ENCODE results near the gene CRIP1. TPM values are rescaled to one million over a fixed set of nuclear protein-coding genes. Genes with fewer than 3 reads are reported as not detected.

Gene CRIP1
- total RNA-seq, 1 experiment from 2014 or later: 140 TPM

GRCh38 chr14:105442125-105442524 is 44.6 kb upstream of the CRIP1 start:
- peaks cover 49% of the 10 kb centered on the region for H4K20me1 ChIP-seq (ENCODE audit: insufficient read depth, low read depth, low read length)
- H2AFZ ChIP-seq (ENCODE audit: low read length): no peak overlapping the region
- no peaks in the 10 kb centered on the region for H3K4me1 ChIP-seq (ENCODE audit: low read length)
- H3K9me3 ChIP-seq (ENCODE audit: low read length): no peaks in the 10 kb centered on the region
- H3K9ac ChIP-seq (ENCODE audit: low read length): no peak overlapping the region
- no peak for DNase-seq
- no peaks in the 10 kb centered on the region for H3K27me3 ChIP-seq (ENCODE audit: low read length)
- H3K4me2 ChIP-seq (ENCODE audit: low read depth, low read length, poor library complexity, severe bottlenecking): no peak overlapping the region
- H3K9me2 ChIP-seq (replicated peaks; ENCODE audit: insufficient read depth, low read length): no peaks in the 10 kb centered on the region
- peaks cover 7% of the 10 kb centered on the region for H3K36me3 ChIP-seq (ENCODE audit: insufficient read depth, low read length)
- H3K27ac ChIP-seq (ENCODE audit: low read length): no peak overlapping the region
- H3K79me2 ChIP-seq (ENCODE audit: low read length): peaks cover 31% of the 10 kb centered on the region
- no peak overlapping the region for H3K4me3 ChIP-seq (ENCODE audit: low read length)

- Histone ChIP-seq H3K27me3 (ENCODE audit: low read length) (no peaks in the 10 kb centered on the region), H4K20me1 (ENCODE audit: insufficient read depth, low read depth, low read length) (peaks cover 44% of the 10 kb centered on the region), H3K9me3 (ENCODE audit: low read length) (no peaks in the 10 kb centered on the region), H3K4me2 (ENCODE audit: low read depth, low read length, poor library complexity, severe bottlenecking) (no peak overlapping the region), H3K4me3 (ENCODE audit: low read length) (no peak overlapping the region), H2AFZ (ENCODE audit: low read length) (no peak overlapping the region), H3K4me1 (ENCODE audit: low read length) (no peaks in the 10 kb centered on the region), H3K79me2 (ENCODE audit: low read length) (peaks cover 24% of the 10 kb centered on the region), H3K36me3 (ENCODE audit: insufficient read depth, low read length) (peaks cover 7% of the 10 kb centered on the region), H3K27ac (ENCODE audit: low read length) (no peak overlapping the region), H3K9me2 (replicated peaks; ENCODE audit: insufficient read depth, low read length) (no peaks in the 10 kb centered on the region), H3K9ac (ENCODE audit: low read length) (no peak overlapping the region)
- DNase-seq: no peak
Observed at GRCh38 chr14:105442834-105443233, 43.9 kb upstream of the CRIP1 start.

- Histone ChIP-seq H3K9ac (ENCODE audit: low read length) (no peak overlapping the region), H4K20me1 (ENCODE audit: insufficient read depth, low read depth, low read length) (peaks cover 41% of the 10 kb centered on the region), H3K4me1 (ENCODE audit: low read length) (0 out of 2 replicates have a peak, but pooled peaks cover 3% of the 10 kb centered on the region), H3K9me3 (ENCODE audit: low read length) (no peaks in the 10 kb centered on the region), H2AFZ (ENCODE audit: low read length) (no peak overlapping the region), H3K36me3 (ENCODE audit: insufficient read depth, low read length) (peaks cover 16% of the 10 kb centered on the region), H3K4me3 (ENCODE audit: low read length) (no peak overlapping the region), H3K27ac (ENCODE audit: low read length) (no peak overlapping the region), H3K4me2 (ENCODE audit: low read depth, low read length, poor library complexity, severe bottlenecking) (no peak overlapping the region), H3K9me2 (replicated peaks; ENCODE audit: insufficient read depth, low read length) (no peaks in the 10 kb centered on the region), H3K79me2 (ENCODE audit: low read length) (peaks cover 14% of the 10 kb centered on the region), H3K27me3 (ENCODE audit: low read length) (no peaks in the 10 kb centered on the region)
- no peak for DNase-seq
Observed at GRCh38 chr14:105444859-105445258, 41.8 kb upstream of the CRIP1 start.

- Histone ChIP-seq H3K27ac (ENCODE audit: low read length) (no peak overlapping the region), H3K4me3 (ENCODE audit: low read length) (no peak overlapping the region), H3K9me2 (replicated peaks; ENCODE audit: insufficient read depth, low read length) (no peaks in the 10 kb centered on the region), H3K9ac (ENCODE audit: low read length) (no peak overlapping the region), H3K79me2 (ENCODE audit: low read length) (peaks cover 11% of the 10 kb centered on the region), H2AFZ (ENCODE audit: low read length) (no peak overlapping the region), H4K20me1 (ENCODE audit: insufficient read depth, low read depth, low read length) (peaks cover 41% of the 10 kb centered on the region), H3K9me3 (ENCODE audit: low read length) (no peaks in the 10 kb centered on the region), H3K4me2 (ENCODE audit: low read depth, low read length, poor library complexity, severe bottlenecking) (no peak overlapping the region), H3K36me3 (ENCODE audit: insufficient read depth, low read length) (peaks cover 20% of the 10 kb centered on the region), H3K4me1 (ENCODE audit: low read length) (0 out of 2 replicates have a peak, but pooled peaks cover 3% of the 10 kb centered on the region), H3K27me3 (ENCODE audit: low read length) (no peaks in the 10 kb centered on the region)
- DNase-seq: no peak
Observed at GRCh38 chr14:105445290-105445689, 41.4 kb upstream of the CRIP1 start.

- Histone ChIP-seq H3K27ac (ENCODE audit: low read length) (no peak overlapping the region), H4K20me1 (ENCODE audit: insufficient read depth, low read depth, low read length) (peaks cover 40% of the 10 kb centered on the region), H3K9ac (ENCODE audit: low read length) (no peak overlapping the region), H3K36me3 (ENCODE audit: insufficient read depth, low read length) (peaks cover 28% of the 10 kb centered on the region), H3K4me3 (ENCODE audit: low read length) (no peak overlapping the region), H2AFZ (ENCODE audit: low read length) (no peak overlapping the region), H3K9me2 (replicated peaks; ENCODE audit: insufficient read depth, low read length) (no peaks in the 10 kb centered on the region), H3K4me2 (ENCODE audit: low read depth, low read length, poor library complexity, severe bottlenecking) (no peak overlapping the region), H3K27me3 (ENCODE audit: low read length) (no peaks in the 10 kb centered on the region), H3K4me1 (ENCODE audit: low read length) (0 out of 2 replicates have a peak, but pooled peaks cover 3% of the 10 kb centered on the region), H3K79me2 (ENCODE audit: low read length) (peaks cover 11% of the 10 kb centered on the region), H3K9me3 (ENCODE audit: low read length) (no peaks in the 10 kb centered on the region)
- no peak for DNase-seq
Observed at GRCh38 chr14:105445901-105446845, 40.5 kb upstream of the CRIP1 start.

GRCh38 chr14:105446971-105447370 is 39.7 kb upstream of the CRIP1 start:
- H3K4me1 ChIP-seq (ENCODE audit: low read length): 0 out of 2 replicates have a peak, but pooled peaks cover 3% of the 10 kb centered on the region
- no peak overlapping the region for H2AFZ ChIP-seq (ENCODE audit: low read length)
- no peak for DNase-seq
- H3K4me2 ChIP-seq (ENCODE audit: low read depth, low read length, poor library complexity, severe bottlenecking): no peak overlapping the region
- no peaks in the 10 kb centered on the region for H3K27me3 ChIP-seq (ENCODE audit: low read length)
- peaks cover 11% of the 10 kb centered on the region for H3K79me2 ChIP-seq (ENCODE audit: low read length)
- no peaks in the 10 kb centered on the region for H3K9me3 ChIP-seq (ENCODE audit: low read length)
- no peak overlapping the region for H3K27ac ChIP-seq (ENCODE audit: low read length)
- peaks cover 31% of the 10 kb centered on the region for H3K36me3 ChIP-seq (ENCODE audit: insufficient read depth, low read length)
- H4K20me1 ChIP-seq (ENCODE audit: insufficient read depth, low read depth, low read length): peaks cover 42% of the 10 kb centered on the region
- no peaks in the 10 kb centered on the region for H3K9me2 ChIP-seq (replicated peaks; ENCODE audit: insufficient read depth, low read length)
- H3K4me3 ChIP-seq (ENCODE audit: low read length): no peak overlapping the region
- no peak overlapping the region for H3K9ac ChIP-seq (ENCODE audit: low read length)

GRCh38 chr14:105447651-105448640 is 38.7 kb upstream of the CRIP1 start:
- Histone ChIP-seq H3K4me2 (ENCODE audit: low read depth, low read length, poor library complexity, severe bottlenecking) (no peak overlapping the region), H3K9ac (ENCODE audit: low read length) (peak overlapping the region; percentile 33; the same call in 1 of the 2 replicates), H3K27me3 (ENCODE audit: low read length) (no peaks in the 10 kb centered on the region), H3K9me2 (replicated peaks; ENCODE audit: insufficient read depth, low read length) (no peaks in the 10 kb centered on the region), H3K27ac (ENCODE audit: low read length) (no peak overlapping the region), H3K4me1 (ENCODE audit: low read length) (0 out of 2 replicates have a peak, but pooled peaks cover 3% of the 10 kb centered on the region), H3K9me3 (ENCODE audit: low read length) (no peaks in the 10 kb centered on the region), H3K36me3 (ENCODE audit: insufficient read depth, low read length) (peaks cover 34% of the 10 kb centered on the region), H4K20me1 (ENCODE audit: insufficient read depth, low read depth, low read length) (peaks cover 41% of the 10 kb centered on the region), H3K79me2 (ENCODE audit: low read length) (peaks cover 11% of the 10 kb centered on the region), H3K4me3 (ENCODE audit: low read length) (no peak overlapping the region), H2AFZ (ENCODE audit: low read length) (no peak overlapping the region)
- no peak for DNase-seq

Measured in Karpas-422 (cell line).